Fibroblast of lung (primary cell): ENCODE data around the gene UBE2QL1. TPM values are rescaled to one million over a fixed set of nuclear protein-coding genes. Genes with fewer than 3 reads are reported as not detected.

ENCODE experiments used
- DNase-seq, 2 donors: peaks; one replicate each; pipeline versions ENCODE4 v3.0.0 to v3.0.0-alpha.2; 2010; ENCODE audit warnings: low read depth in 2 of 2
- H2AFZ ChIP-seq: 2 replicates; pipeline ENCODE4 v1.5.1; 2012; ENCODE audit warnings: low read length, control low read depth, inconsistent platforms
- H3K27ac ChIP-seq: 2 replicates; pipeline ENCODE4 v1.5.1; 2011; ENCODE audit warnings: low read length, control low read depth; ENCODE audit not compliant: insufficient read depth
- H3K27me3 ChIP-seq: 2 replicates; pipeline ENCODE4 v1.5.1; 2011; ENCODE audit warnings: mild to moderate bottlenecking, low read length; ENCODE audit not compliant: control insufficient read depth, insufficient read depth
- H3K36me3 ChIP-seq: 2 replicates; pipeline ENCODE4 v1.5.1; 2011; ENCODE audit warnings: low read length; ENCODE audit not compliant: control insufficient read depth, insufficient read depth
- H3K4me1 ChIP-seq: 2 replicates; pipeline ENCODE4 v1.5.1; 2011; ENCODE audit warnings: low read length; ENCODE audit not compliant: control insufficient read depth, insufficient read depth; ENCODE audit errors: extremely low read depth
- H3K4me2 ChIP-seq: 2 replicates; pipeline ENCODE4 v1.5.1; 2011; ENCODE audit warnings: low read length, control low read depth; ENCODE audit not compliant: insufficient read depth; ENCODE audit errors: extremely low read depth
- H3K4me3 ChIP-seq, 4 experiments: fragments of 200-600 bp in 1 of 4; sonication (generic) in 1 of 4; replicated peaks in 1 of 4; 2 replicates each; pipeline ENCODE4 v1.5.1; 2011 to 2016; ENCODE audit warnings: low read length in 4 of 4, low read depth in 3 of 4, mild to moderate bottlenecking in 3 of 4, control low read depth in 2 of 4, inconsistent platforms in 1 of 4, mixed read lengths in 1 of 4; ENCODE audit not compliant: insufficient read depth in 1 of 4; ENCODE audit errors: control extremely low read depth in 1 of 4
- H3K79me2 ChIP-seq: 2 replicates; pipeline ENCODE4 v1.5.1; 2012; ENCODE audit warnings: mild to moderate bottlenecking, low read length, inconsistent platforms; ENCODE audit not compliant: control insufficient read depth, insufficient read depth
- H3K9ac ChIP-seq: 2 replicates; pipeline ENCODE4 v1.5.1; 2011; ENCODE audit warnings: mild to moderate bottlenecking, low read length, control low read depth; ENCODE audit not compliant: insufficient read depth
- H3K9me3 ChIP-seq: 2 replicates; pipeline ENCODE4 v1.5.1; 2012; ENCODE audit warnings: low read depth, low read length; ENCODE audit not compliant: control insufficient read depth, insufficient read depth
- H4K20me1 ChIP-seq: 2 replicates; pipeline ENCODE4 v1.5.1; 2011; ENCODE audit warnings: low read length; ENCODE audit not compliant: control insufficient read depth, insufficient read depth; ENCODE audit errors: extremely low read depth
- EZH2 ChIP-seq: IDR thresholded peaks from 2 replicates; pipeline ENCODE4 v1.5.1; 2012; ENCODE audit warnings: low read length, control low read depth, mild to moderate bottlenecking; ENCODE audit errors: missing control alignments
- polyA plus RNA-seq, 2 donors: library from polyadenylated mRNA; depleted of rRNA in 1 of 2; stranded (reverse) in 1 of 2; unstranded in 1 of 2; fragments of >200 nt; gene quantifications; 2 replicates each; pipeline ENCODE4 v1.2.1, GENCODE V29; 2011 to 2012; ENCODE audit warnings: missing spikeins in 1 of 2
- total RNA-seq: library from RNA; depleted of rRNA; stranded (reverse); fragments of >200 nt; gene quantifications from 2 replicates; pipeline ENCODE4 v1.2.1, GENCODE V29; 2014
- TF ChIP-seq, protein P1 (sequence below), 2 donors: IDR thresholded peaks in 1 of 2; conservative IDR thresholded peaks in 1 of 2; 1 replicate in 1 of 2; 2 replicates in 1 of 2; pipeline ENCODE4 v1.5.1; 2011 to 2012; ENCODE audit warnings: low read length in 2 of 2, control low read depth in 1 of 2, inconsistent platforms in 1 of 2, low read depth in 1 of 2, mild to moderate bottlenecking in 1 of 2

Gene UBE2QL1
- total and polyA plus RNA-seq, 2 donors (not counting 1 experiment from before 2014, with no cell fraction given) = not detected

DNA sequence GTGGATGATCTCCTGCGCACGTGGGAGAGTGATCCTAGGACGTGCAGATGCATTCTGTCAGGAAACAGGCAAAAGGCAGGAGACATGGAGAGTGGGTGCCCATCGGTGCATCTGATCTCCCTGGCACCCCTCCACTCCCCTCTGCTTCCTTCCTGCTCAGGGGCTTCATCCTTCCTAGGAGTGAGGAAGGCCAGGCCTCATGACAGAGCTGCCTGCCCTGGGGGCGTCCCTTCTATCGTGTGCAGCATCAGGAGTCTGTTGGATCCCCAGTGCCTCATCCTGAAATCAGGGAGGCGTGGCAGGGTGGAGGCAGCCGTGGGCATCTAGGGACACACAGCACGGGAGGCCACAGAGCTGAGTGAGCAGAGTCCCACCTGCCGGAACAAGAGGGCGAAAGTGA is 30.1 kb downstream of the UBE2QL1 start:
- Histone ChIP-seq H4K20me1 (no peaks in the 10 kb centered on the region), H3K9ac (no peak overlapping the region), H3K27ac (no peak overlapping the region), H3K27me3 (no peaks in the 10 kb centered on the region), H3K4me2 (no peak overlapping the region), H3K79me2 (no peaks in the 10 kb centered on the region), H3K4me3 (no peak overlapping the region), H3K9me3 (no peaks in the 10 kb centered on the region), H3K4me1 (no peaks in the 10 kb centered on the region), H3K36me3 (no peaks in the 10 kb centered on the region), H2AFZ (no peak overlapping the region)
- DNase-seq = no peak
- TF ChIP-seq, protein P1, sequence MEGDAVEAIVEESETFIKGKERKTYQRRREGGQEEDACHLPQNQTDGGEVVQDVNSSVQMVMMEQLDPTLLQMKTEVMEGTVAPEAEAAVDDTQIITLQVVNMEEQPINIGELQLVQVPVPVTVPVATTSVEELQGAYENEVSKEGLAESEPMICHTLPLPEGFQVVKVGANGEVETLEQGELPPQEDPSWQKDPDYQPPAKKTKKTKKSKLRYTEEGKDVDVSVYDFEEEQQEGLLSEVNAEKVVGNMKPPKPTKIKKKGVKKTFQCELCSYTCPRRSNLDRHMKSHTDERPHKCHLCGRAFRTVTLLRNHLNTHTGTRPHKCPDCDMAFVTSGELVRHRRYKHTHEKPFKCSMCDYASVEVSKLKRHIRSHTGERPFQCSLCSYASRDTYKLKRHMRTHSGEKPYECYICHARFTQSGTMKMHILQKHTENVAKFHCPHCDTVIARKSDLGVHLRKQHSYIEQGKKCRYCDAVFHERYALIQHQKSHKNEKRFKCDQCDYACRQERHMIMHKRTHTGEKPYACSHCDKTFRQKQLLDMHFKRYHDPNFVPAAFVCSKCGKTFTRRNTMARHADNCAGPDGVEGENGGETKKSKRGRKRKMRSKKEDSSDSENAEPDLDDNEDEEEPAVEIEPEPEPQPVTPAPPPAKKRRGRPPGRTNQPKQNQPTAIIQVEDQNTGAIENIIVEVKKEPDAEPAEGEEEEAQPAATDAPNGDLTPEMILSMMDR (conservative IDR thresholded peaks at IDR 0.05 in 1 of 2, IDR thresholded peaks at IDR 0.05 in 1 of 2; ENCODE audit: low read depth in 1 of 2, low read length in 2 of 2) = no peak
- no peak for TF ChIP-seq EZH2

DNA sequence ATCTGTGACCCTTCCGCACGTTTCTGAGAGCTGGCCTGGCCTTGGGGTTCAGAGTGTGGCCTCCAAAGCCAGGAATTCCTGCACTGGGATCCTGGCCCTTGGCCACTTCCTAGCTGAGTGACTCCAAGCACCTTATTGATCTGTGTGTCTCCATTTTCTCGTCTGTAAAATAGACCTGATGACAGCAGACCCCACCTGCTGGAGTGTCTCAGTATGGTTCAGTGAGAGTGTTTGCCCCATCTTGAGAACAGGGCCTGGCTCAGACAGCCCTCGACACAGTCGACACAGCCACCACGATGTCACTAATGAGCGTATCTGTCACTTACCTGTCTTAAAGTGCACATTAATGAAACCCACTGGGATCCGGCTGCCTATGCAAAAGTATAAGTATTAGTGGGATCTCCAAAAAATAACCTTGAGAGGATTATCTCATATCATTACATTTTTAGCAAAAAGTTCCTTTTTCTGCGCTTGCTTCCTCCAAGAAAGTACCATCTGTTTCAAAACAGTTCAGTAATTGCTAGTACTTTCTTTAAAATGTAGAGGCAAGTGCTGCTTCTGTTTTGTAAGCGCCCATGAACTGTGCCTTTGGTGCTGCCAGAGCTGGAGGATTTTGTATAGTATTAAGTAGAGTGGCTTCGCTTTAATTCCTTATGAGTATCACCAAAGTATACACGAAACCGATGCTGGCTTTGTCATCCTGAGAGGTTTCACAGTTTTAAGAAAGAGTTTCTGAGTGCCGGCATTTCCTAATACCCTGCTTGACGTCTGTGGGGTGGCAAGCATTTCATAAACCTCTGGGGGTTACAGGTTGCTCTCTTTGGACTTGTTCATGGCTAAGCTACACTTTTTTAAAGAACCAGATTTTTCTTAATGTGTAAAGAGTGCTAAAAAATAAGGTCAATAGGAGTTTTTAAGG is 31.7 kb downstream of the UBE2QL1 start:
- Histone ChIP-seq H3K4me1 (no peaks in the 10 kb centered on the region), H3K9me3 (no peaks in the 10 kb centered on the region), H3K27me3 (no peaks in the 10 kb centered on the region), H3K27ac (no peak overlapping the region), H3K9ac (no peak overlapping the region), H2AFZ (no peak overlapping the region), H3K4me2 (no peak overlapping the region), H4K20me1 (no peaks in the 10 kb centered on the region), H3K4me3 (no peak overlapping the region), H3K36me3 (no peaks in the 10 kb centered on the region), H3K79me2 (no peaks in the 10 kb centered on the region)
- TF ChIP-seq, protein P1 (conservative IDR thresholded peaks at IDR 0.05 in 1 of 2, IDR thresholded peaks at IDR 0.05 in 1 of 2; ENCODE audit: low read depth in 1 of 2, low read length in 2 of 2) = no peak
- no peak for TF ChIP-seq EZH2
- DNase-seq = no peak

DNA sequence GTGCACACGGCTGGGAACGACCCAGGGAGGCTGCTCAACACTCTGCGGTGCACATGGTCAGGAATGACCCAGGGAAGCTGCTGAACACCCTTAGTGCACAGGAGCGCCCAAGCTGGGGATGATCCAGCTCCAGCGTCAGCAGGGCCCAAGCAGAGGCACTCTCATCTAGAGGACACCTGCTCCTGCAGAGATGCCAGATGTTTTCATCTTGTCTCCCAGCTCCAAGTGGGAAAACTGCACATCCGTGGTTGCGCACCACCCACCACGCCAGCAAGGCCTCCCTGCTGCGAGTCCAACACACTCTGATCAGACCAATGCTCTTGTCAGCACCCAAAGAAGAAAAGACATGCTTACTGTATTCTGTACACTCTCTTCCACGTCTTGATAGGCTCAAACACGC is 34.1 kb downstream of the UBE2QL1 start:
- Histone ChIP-seq H2AFZ (no peak overlapping the region), H3K4me3 (no peak overlapping the region), H4K20me1 (no peaks in the 10 kb centered on the region), H3K27me3 (no peaks in the 10 kb centered on the region), H3K4me2 (no peak overlapping the region), H3K4me1 (no peaks in the 10 kb centered on the region), H3K36me3 (no peaks in the 10 kb centered on the region), H3K79me2 (no peaks in the 10 kb centered on the region), H3K9ac (no peak overlapping the region), H3K27ac (no peak overlapping the region), H3K9me3 (no peaks in the 10 kb centered on the region)
- no peak for TF ChIP-seq EZH2
- TF ChIP-seq, protein P1 (conservative IDR thresholded peaks at IDR 0.05 in 1 of 2, IDR thresholded peaks at IDR 0.05 in 1 of 2; ENCODE audit: low read depth in 1 of 2, low read length in 2 of 2) = no peak
- no peak for DNase-seq
